HG03457 (cell line): ENCODE results near the gene RAB22A.

Experiments used
- ATAC-seq: cut with Tn5 transposase; IDR thresholded peaks from one replicate; pipeline ENCODE4 v1.9.1; 2021; ENCODE audit warnings: moderate number of reproducible peaks; ENCODE audit not compliant: unreplicated experiment

Gene RAB22A

DNA sequence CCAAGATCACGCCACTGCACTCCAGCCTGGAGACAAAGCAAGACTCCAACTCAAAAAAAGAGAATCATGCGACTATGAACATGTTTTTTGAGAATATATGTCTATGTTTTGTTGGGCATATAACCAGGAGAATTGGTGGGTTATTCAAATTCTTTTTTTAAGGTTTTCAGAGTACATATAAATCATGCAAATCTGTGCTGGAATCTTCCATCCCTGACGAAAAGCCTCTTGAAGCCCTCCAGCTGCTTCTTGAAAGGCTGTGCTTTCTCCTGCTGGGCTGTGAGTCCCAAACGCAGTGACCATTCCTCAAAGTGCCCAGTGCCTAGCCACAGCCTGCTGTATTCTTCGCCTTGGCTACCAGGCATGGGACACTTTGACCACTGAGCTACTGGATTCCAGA lies 9.2 kb upstream of the RAB22A start:
- no peak for ATAC-seq

DNA sequence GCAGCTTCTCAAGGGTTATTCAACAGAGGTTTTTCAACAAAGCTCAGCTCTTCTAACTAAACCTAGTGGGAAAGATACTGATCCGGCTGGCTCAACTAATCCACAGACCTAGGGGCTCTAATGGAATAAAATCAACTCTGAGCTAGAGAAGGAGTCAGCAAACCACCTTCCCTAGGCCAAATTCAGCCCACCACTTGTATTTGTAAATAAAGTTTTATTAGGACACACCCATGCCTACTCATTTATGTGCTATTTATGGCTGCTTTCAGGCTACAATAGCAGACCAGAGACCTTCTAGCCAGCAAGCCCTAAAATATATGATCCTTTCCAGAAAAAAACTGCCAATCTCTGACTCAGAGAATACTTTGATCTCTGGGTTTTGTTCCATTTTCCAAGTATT lies 6.0 kb upstream of the RAB22A start:
- no peak for ATAC-seq

DNA sequence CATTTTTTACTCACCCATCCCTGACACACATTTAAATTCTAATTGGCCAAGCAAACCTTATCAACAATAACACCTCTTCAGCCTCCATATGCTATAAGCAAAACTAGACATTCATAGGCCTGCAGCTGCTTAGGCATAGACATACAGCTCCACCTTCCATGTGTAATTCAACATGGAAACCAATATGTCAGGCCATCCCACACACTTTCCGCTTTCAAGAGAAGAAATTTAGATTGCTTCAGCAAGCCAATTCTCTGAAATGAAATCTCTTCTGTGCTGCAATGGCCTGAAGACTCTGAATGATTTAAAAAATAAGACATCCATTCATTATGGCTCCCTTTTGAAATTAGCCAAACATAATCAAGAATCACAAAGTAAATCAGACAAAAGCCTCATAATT lies 4.5 kb upstream of the RAB22A start:
- no peak for ATAC-seq

DNA sequence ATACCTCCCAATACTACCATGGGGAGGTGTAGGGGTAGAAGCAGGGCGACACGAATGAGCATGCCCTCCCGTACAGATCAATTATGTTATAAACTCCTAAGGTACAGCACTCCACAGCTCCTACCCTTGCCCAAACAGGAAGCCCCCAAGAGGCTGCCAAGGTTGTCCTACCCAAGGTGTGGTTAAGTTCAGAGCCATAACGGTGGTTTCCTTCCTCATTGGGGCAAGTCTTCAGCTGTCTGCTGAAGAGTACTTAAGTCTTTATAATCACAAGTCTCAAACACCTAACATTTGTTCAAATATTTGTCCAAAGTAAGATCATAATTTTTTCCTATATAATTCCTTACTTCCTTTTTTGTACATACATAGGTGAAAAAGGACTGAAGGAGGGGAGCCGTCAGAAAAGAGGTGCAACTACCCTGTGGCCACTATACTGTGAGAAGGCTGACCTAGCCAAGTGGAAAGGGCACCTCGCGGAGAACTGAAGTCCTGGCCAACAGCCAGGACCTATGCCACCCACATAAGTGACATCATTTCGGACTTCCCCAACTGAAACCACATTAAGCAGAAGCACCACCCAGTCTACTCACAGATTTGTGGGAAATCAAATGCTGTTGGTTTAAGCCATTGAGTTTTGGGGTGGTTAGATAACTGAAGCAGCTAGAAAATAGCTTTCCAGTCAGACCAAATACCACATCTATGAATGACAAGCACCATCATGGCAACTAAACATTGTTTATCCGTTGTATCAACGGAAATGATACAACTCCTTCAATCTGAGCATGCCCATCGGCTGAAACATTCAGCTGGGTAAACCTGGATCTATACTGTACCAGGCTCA lies 2.9 kb upstream of the RAB22A start:
- ATAC-seq: peak; percentile 35

- ATAC-seq: no peak
Measured at GRCh38 chr20:58307270-58307669, 2.2 kb upstream of the RAB22A start.

DNA sequence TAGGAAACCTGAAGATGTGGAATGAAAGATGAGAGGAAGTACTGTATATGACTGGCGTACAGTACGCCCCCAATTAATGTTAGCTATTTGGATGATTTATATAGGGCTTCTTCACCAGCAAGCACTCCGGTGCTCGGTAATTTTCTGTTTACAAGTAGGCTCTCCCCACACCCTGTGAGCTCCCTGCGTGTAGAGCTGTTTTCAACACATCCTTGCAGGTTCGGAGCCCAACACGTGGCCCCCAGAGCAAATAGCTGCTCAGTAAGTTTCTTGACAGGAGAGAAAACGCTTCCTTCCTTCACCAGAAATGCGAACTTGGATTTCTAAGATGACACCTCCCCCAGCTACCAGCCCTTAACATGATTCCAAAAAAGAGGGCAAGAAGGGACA lies 1.2 kb upstream of the RAB22A start:
- ATAC-seq: no peak

- peak; percentile 36 for ATAC-seq
Measured at GRCh38 chr20:58308680-58309527, 611 bp upstream of the RAB22A start.

DNA sequence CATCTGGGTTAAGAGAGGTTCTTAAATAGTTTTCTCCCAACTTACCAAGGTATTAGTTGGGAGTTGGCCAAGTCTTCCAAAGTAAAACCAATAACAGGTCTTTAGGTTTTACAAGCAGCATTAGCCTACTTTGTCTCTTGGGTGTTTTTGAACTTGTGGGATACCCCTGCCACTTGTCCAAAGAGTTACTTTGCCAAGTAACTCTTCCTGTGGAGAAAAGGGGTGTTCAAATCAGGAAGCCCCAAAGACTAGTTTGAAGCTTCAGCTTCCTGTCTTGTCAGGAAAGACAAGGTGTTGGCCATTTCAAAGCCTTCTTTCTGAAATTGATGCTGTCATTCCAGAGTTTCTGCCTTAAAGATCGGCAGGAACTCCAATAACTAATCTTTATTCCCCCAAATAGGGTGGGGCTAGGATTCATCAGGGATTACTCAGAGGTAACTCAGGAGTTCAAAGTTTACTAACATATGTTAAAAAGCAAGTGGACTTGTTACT lies 822 bp downstream of the RAB22A start:
- no peak for ATAC-seq

DNA sequence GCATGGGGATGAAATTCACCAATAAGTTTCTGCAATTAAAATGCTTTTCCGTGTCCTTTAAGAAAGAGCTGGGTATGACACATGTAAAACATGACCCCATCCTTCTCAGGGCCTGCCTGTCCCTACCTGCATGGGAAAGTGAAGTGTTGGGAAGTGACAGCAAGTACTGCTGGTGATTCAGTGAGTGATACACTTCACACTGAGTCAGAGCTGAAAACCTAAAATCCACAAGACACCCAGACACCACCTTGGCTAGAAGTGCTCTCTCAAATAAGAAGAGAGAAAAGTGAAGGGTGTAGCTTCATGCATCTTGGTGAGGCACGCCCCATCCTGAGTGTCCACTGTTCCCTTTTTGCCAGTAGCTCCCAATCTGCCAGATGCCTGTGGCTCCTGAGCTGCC lies 3.3 kb downstream of the RAB22A start:
- ATAC-seq: no peak

DNA sequence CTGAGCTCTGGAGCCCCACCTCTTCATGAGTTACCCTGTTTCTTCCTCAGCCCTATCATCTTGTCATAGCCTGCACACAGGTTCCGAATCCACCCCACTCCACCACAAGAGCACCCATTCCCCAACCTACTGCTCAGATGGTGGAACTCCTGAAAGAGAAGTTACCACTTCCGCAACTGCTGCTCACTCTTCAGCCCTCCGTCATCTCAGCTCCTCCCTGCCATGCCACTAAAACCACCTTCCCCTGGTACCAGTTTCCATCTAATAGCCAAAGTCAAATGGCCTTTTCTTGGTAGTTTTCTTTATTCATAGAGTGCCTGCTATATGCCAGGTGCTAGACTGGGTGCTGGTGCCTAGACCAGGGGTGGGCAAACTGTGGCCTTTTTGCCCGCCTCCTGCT lies 3.9 kb downstream of the RAB22A start:
- ATAC-seq: no peak

GRCh38 chr20:58321205-58321604 lies 11.7 kb downstream of the RAB22A start:
- ATAC-seq: no peak

DNA sequence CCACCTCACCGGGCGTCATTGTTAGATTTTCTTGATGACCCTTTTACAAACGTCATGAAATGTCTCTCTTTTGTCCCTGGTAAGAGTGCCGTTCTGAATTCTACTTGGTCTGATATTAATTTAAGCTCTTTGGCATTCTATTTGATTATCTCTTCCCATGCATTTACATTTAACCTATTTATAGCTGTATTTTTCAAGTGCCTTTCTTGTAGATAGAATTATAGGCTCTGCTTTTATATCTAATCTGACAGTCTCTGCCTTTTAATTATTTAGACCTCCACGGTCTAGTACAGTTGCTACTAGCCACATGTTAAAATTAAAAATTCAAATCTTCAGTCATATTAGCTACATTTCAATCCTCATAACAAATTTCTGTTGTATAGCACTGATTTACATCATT lies 12.6 kb downstream of the RAB22A start:
- ATAC-seq: no peak

DNA sequence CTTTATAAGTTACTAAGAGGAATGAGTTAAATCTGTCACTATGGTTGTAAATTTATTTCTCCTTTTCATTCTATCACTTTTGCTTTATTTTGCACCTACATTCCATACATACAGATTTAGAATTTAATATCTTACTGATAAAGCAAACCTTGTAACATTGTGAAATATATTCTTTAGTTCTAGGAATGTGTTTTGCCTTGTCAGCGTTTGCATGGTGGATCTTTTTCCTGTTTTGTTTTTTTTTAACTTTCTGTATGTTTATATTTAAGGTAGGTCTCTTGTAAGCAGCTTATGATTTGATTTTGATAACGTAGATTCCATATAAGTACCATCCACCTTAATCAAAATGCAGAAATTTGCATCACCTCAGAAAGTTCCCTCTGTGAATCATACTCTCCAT lies 16.4 kb downstream of the RAB22A start:
- ATAC-seq: no peak

- ATAC-seq: no peak
Measured at GRCh38 chr20:58327211-58327610, 17.7 kb downstream of the RAB22A start.

DNA sequence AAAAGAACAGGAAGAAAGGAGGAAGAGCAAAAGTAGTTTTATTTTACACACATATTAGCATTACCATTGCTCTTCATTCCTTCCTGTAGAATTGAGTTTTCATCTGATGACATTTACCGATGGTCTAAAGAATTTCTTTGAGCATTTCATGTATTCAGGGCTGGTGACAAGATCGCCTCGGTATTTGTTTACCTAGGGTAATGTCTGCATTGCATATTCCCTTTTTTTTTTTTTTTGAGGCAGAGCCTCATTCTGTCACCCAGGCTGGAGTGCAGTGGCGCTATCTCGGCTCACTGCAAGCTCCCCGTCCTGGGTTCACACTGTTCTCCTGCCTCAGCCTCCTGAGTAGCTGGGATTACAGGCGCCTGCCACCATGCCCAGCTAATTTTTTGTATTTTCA lies 19.3 kb downstream of the RAB22A start:
- no peak for ATAC-seq

GRCh38 chr20:58329711-58330110 lies 20.2 kb downstream of the RAB22A start:
- ATAC-seq: no peak

GRCh38 chr20:58330249-58330648 lies 20.7 kb downstream of the RAB22A start:
- no peak for ATAC-seq

GRCh38 chr20:58330687-58331086 lies 21.2 kb downstream of the RAB22A start:
- ATAC-seq: no peak

DNA sequence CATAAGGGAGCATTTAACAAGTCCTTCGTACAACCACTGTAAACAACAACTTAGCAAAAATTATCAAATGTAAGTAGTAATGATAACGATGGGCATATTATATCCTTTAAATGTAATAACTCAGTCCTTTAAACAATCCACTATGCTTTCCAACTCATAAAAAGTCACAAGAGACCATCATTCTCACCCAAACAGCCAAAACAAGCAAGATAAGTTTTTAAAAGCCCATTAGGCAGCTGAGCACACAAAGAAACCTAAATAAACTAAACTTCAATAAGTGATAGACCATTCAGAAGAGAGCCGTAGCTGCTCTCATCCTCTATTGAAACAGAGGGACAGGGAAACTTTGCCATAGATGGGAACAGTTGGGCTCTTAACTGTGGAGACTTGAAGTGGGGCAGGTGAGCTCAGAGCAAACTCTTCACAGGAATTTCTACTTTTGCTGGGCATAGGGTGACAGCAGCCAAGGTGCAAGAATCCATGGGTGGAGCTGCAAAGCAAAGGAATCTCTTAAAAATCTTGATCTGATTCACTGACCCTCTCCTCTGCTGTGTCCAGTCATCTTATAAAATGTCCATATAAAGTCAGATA lies 22.5 kb downstream of the RAB22A start:
- ATAC-seq: no peak

DNA sequence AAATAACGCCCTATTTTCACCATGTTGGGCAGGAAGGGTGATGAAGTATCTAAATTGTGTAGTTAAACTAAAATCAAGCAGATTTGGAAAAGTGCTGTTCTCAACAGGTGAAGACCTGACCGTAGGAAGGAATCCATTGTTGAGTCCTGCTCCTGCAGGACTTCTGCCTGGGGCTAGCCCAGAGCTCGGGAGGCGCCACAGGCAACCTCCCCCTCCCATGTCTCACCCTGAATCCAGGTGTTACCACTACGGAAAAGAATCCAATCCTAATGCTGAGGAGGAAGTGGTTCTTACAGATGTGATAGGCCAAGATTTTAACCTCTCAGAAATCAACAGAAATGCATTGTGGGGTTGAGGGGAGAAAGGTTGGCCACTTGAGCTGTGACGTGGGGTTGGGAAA lies 30.2 kb downstream of the RAB22A start:
- ATAC-seq: no peak

DNA sequence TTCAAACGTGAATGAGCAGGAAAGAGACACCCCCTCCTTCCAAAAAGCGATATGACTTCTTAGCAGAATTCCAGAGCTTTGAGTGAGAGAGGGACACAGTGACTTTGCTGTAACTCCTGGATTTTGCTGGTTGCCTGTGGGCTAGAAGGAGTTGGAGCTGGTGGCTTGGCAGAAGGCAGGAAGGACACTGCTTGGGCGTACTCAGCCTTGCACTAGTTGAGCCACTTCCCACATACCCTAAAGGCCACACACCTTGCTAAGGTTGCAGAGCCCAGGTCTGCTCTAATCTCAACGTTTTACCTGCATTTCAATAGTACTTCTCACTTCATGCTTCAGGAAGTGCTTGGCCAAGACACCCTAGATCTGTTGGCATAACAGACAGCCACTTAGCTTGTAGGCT lies 30.6 kb downstream of the RAB22A start:
- ATAC-seq: no peak

GRCh38 chr20:58340853-58341252 lies 31.3 kb downstream of the RAB22A start:
- no peak for ATAC-seq
